Activated naive CD8-positive, alpha-beta T cell treated with anti-CD3 and anti-CD28 coated beads, Interleukin-2, amount 50 U/mL, for 24 hours (primary cell): ENCODE results near the gene GNG5.
"Not testable (repeated sequence)": the region's sequence is repeated elsewhere in the genome, so short reads cannot be mapped to it uniquely, and the experiment has no call there.

Experiments used
- ATAC-seq: fragments of 150-1000 bp; cut with Tn5 transposase; one replicate; pipeline ENCODE4 v1.10.0; 2021
- DNase-seq: peaks from one replicate; pipeline ENCODE4 v3.0.0; 2021
- H3K27ac Mint-ChIP-seq: one replicate; pipeline ENCODE4 v1.8.0; 2021; ENCODE audit warnings: mild to moderate bottlenecking, mixed read lengths
- H3K27me3 Mint-ChIP-seq: one replicate; pipeline ENCODE4 v1.8.0; 2021; ENCODE audit warnings: mixed read lengths
- H3K36me3 Mint-ChIP-seq: one replicate; pipeline ENCODE4 v1.8.0; 2021; ENCODE audit warnings: low read depth, mixed read lengths
- H3K4me1 Mint-ChIP-seq: one replicate; pipeline ENCODE4 v1.8.0; 2021; ENCODE audit warnings: mixed read lengths
- H3K4me3 Mint-ChIP-seq: one replicate; pipeline ENCODE4 v1.8.0; 2021; ENCODE audit warnings: mild to moderate bottlenecking, moderate library complexity, mixed read lengths
- H3K9me3 Mint-ChIP-seq: one replicate; pipeline ENCODE4 v1.8.0; 2021; ENCODE audit warnings: mixed read lengths

Gene GNG5

DNA sequence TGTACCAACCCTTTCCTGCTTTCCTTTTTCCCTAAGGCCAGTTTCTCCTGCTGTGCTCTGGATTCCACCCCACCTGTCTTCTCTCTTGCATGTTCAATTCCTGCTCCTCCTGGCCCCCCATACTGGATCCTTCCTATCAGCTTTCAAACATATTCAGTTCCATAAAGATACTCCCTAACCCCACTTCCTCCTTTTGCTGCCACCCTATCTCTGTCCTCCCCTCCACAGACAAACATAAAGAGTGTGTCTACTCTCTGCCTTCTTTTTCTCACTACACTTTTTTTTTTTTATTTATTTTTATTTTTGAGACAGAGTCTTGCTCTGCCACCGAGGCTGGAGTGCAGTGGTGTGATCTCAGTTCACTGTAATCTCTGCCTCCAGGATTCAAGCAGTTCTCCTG lies 44.3 kb downstream of the GNG5 start:
- Mint-ChIP-seq H3K36me3 (no peaks in the 10 kb centered on the region), H3K27ac (no peak overlapping the region), H3K27me3 (peaks cover 27% of the 10 kb centered on the region), H3K4me1 (no peaks in the 10 kb centered on the region), H3K4me3 (no peak overlapping the region), H3K9me3 (no peaks in the 10 kb centered on the region)
- DNase-seq = no peak
- ATAC-seq = no peak

DNA sequence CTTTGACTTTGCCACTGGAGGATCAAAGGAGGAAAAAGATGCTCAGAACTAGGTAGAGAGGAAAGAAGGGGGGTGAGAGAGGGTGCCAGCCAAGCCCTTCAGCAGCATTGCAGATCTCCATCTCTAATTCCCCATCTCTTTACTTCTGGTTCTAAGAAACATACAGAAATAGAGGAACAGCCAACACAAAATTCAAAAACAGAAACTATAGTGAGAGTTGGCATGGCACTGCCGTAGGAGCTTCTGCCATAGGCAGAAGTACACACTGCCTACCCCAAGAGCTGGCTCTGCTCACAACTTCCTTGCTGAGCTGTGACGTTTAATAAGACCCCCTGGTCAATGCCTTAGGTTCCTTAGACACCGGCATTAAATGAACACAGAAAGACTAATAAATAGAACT lies 53.9 kb downstream of the GNG5 start:
- H3K36me3 Mint-ChIP-seq = no peaks in the 10 kb centered on the region
- ATAC-seq (no peak), DNase-seq (no peak)
- no peak overlapping the region for H3K4me3 Mint-ChIP-seq
- peaks cover 11% of the 10 kb centered on the region for H3K27me3 Mint-ChIP-seq
- H3K9me3 Mint-ChIP-seq = no peaks in the 10 kb centered on the region
- no peak overlapping the region for H3K27ac Mint-ChIP-seq
- no peaks in the 10 kb centered on the region for H3K4me1 Mint-ChIP-seq

DNA sequence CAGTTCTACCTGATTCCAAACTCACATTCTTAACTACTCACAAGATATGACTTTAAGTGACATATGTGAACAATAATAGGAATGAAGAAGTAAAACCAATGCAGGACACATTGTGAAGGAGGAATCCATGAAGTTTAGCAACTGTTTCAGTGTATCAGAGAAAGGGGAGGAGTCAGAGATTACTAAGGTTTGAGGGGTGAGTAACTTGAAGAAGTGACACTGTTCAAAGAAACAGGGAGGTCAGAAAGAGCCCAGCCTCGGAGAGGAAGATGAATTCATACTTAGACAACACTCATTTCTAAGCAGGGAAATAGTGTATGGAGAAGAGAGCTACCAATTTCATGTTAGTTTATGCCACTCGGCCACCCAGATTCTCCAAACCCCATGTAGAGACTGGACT lies 55.5 kb downstream of the GNG5 start:
- no peaks in the 10 kb centered on the region for H3K4me1 Mint-ChIP-seq
- H3K9me3 Mint-ChIP-seq = peaks cover 4% of the 10 kb centered on the region
- peaks cover 11% of the 10 kb centered on the region for H3K27me3 Mint-ChIP-seq
- DNase-seq (no peak), ATAC-seq (no peak)
- H3K36me3 Mint-ChIP-seq = no peaks in the 10 kb centered on the region
- H3K27ac Mint-ChIP-seq = no peak overlapping the region
- H3K4me3 Mint-ChIP-seq = no peak overlapping the region

DNA sequence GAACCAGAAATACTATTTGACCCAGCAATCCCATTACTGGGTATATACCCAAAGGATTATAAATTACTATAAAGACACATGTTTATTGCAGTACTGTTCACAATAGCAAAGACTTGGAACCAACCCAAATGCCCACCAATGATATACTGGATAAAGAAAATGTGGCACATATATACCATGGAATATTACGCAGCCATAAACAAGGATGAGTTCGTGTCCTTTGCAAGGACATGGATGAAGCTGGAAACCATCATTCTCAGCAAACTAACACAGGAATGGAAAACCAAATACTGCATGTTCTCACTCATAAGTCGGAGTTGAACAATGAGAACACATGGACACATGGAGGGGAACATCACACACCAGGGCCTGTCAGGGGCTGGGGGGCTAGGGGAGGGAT lies 57.7 kb downstream of the GNG5 start:
- not testable (repeated sequence) for DNase-seq, H3K4me3 Mint-ChIP-seq, H3K9me3 Mint-ChIP-seq, H3K27ac Mint-ChIP-seq, ATAC-seq, H3K4me1 Mint-ChIP-seq, H3K36me3 Mint-ChIP-seq
- H3K27me3 Mint-ChIP-seq = peaks cover 11% of the 10 kb centered on the region
